ENCODE results near the gene KLHL1.

Gene KLHL1

DNA sequence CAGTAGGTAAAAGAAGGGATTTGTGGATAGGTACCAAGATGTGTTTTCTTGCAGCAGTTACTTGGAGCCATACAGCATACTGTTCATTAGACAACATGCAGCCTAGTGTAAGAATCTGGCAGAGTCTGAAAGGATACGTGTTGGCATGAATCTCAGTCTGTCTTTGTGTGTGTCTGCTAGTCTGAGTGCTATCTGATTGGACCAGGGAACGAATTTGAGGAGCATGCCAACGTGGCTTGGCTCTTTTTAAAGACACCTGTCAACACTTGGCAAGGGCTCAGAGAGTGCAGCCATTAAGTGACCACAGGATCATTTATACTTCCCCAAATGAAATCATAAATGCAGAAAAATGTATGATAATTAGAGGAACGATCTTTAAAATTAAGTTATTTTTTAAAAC, 28.2 kb downstream of the KLHL1 start:
- in situ Hi-C loops (cut with MboI; ENCODE audit: low sequenced_read_pairs): no loop called here
- H3K36me3 ChIP-seq (replicated peaks): no peaks in the 10 kb centered on the region
- H3K4me1 ChIP-seq: no peaks in the 10 kb centered on the region
- no peak overlapping the region for H3K4me3 ChIP-seq
- no peaks in the 10 kb centered on the region for H3K27me3 ChIP-seq (ENCODE audit: low read depth)
- H3K9me3 ChIP-seq: no peaks in the 10 kb centered on the region
- no peak for DNase-seq (ENCODE audit: low spot score in 2 of 2)

DNA sequence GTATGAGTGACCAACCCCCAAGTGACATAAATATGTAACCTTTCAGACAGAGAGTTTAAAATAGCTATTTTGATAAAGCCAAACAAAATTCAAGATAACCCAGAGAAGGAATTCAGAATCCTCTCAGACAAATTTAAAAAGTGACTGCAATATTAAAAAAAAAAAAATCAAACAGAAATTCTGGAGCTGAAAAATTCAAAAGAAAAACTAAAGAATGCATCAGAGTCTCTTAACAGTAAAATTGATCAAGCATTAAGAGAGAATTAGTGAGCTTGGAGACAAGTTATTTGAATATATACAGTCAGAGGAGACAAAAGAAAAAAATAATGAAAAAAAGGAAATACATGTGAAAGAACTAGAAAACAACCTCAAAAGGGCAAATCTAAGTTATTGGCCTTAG, 53.7 kb downstream of the KLHL1 start:
- DNase-seq (ENCODE audit: low spot score in 2 of 2): no peak
- in situ Hi-C loops (cut with MboI; ENCODE audit: low sequenced_read_pairs): no loop called here
- H3K9me3 ChIP-seq: no peaks in the 10 kb centered on the region

GRCh38 chr13:70051531-70051930, 56.7 kb downstream of the KLHL1 start:
- H3K27me3 ChIP-seq (ENCODE audit: low read depth): no peaks in the 10 kb centered on the region

More for the DNA sequence above, 53.7 kb downstream of the KLHL1 start:
- H3K27me3 ChIP-seq (ENCODE audit: low read depth): no peaks in the 10 kb centered on the region
- no peak overlapping the region for H3K4me3 ChIP-seq
- no peaks in the 10 kb centered on the region for H3K36me3 ChIP-seq (replicated peaks)
- no peaks in the 10 kb centered on the region for H3K4me1 ChIP-seq

DNA sequence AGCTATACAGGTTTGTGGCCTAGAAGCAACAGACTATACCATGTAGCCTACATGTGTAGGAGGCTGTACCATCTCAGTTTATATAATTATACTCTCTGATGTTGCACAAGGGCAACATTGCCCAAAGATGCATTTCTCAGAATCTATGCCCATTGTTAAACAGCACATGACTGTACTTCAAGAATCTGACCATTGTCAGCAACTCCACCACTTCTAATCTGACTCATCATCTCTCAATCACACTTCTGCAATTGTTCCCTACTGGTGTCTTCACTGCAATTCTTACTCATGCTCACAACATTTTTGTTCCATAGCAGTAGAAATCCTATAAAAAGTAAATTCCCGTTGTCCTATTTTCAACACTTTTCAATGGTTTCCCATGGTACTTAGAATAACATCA, 64.6 kb downstream of the KLHL1 start:
- DNase-seq (ENCODE audit: low spot score in 2 of 2): no peak
- H3K27me3 ChIP-seq (ENCODE audit: low read depth): no peaks in the 10 kb centered on the region
- in situ Hi-C loops (cut with MboI; ENCODE audit: low sequenced_read_pairs): no loop called here
- no peaks in the 10 kb centered on the region for H3K36me3 ChIP-seq (replicated peaks)
- no peaks in the 10 kb centered on the region for H3K9me3 ChIP-seq
- no peaks in the 10 kb centered on the region for H3K4me1 ChIP-seq
- H3K4me3 ChIP-seq: no peak overlapping the region

More at GRCh38 chr13:70051531-70051930, 56.7 kb downstream of the KLHL1 start:
- no peaks in the 10 kb centered on the region for H3K36me3 ChIP-seq (replicated peaks)
- no peak for DNase-seq (ENCODE audit: low spot score in 2 of 2)
- H3K4me1 ChIP-seq: no peaks in the 10 kb centered on the region
- H3K9me3 ChIP-seq: no peaks in the 10 kb centered on the region
- H3K4me3 ChIP-seq: no peak overlapping the region
- in situ Hi-C loops (cut with MboI; ENCODE audit: low sequenced_read_pairs): no loop called here

DNA sequence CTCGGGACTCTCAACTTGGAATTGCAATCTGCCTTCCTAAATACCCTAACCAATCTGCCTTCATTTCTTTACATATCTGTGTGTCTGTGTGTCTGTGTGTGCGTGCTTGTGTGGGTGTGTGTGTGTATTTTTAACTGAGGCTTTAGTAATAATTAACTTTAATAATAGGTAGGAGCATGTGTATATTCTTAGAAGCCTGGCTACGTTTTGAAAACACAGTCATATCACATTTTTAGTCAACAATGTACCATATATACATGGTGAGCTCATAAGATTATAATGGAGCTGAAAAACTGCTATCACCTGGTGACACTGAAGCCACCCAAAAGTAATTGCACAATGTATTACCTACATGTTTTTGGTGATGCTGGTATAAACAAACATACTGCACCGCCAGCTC, 66.1 kb downstream of the KLHL1 start:
- Histone ChIP-seq H3K27me3 (ENCODE audit: low read depth) (no peaks in the 10 kb centered on the region), H3K4me1 (no peaks in the 10 kb centered on the region), H3K36me3 (replicated peaks) (no peaks in the 10 kb centered on the region), H3K4me3 (no peak overlapping the region), H3K9me3 (no peaks in the 10 kb centered on the region)
- in situ Hi-C loops (cut with MboI; ENCODE audit: low sequenced_read_pairs): no loop called here
- no peak for DNase-seq (ENCODE audit: low spot score in 2 of 2)

- Histone ChIP-seq H3K4me1 (no peaks in the 10 kb centered on the region), H3K4me3 (no peak overlapping the region), H3K9me3 (peaks cover 2% of the 10 kb centered on the region; the same call in 1 of the 2 replicates), H3K27me3 (ENCODE audit: low read depth) (no peaks in the 10 kb centered on the region), H3K36me3 (replicated peaks) (no peaks in the 10 kb centered on the region)
- in situ Hi-C loops (cut with MboI; ENCODE audit: low sequenced_read_pairs): no loop called here
- DNase-seq (ENCODE audit: low spot score in 2 of 2): no peak
These were observed 74.0 kb downstream of the KLHL1 start for GRCh38 chr13:70034286-70034685.

- no peaks in the 10 kb centered on the region for H3K4me1 ChIP-seq
- no peaks in the 10 kb centered on the region for H3K27me3 ChIP-seq (ENCODE audit: low read depth)
- H3K9me3 ChIP-seq: 0 out of 2 replicates have a peak, but pooled peaks cover 2% of the 10 kb centered on the region
- H3K36me3 ChIP-seq (replicated peaks): no peaks in the 10 kb centered on the region
- in situ Hi-C loops (cut with MboI; ENCODE audit: low sequenced_read_pairs): no loop called here
- no peak overlapping the region for H3K4me3 ChIP-seq
- no peak for DNase-seq (ENCODE audit: low spot score in 2 of 2)
These were observed 80.7 kb downstream of the KLHL1 start for GRCh38 chr13:70027551-70027950.

DNA sequence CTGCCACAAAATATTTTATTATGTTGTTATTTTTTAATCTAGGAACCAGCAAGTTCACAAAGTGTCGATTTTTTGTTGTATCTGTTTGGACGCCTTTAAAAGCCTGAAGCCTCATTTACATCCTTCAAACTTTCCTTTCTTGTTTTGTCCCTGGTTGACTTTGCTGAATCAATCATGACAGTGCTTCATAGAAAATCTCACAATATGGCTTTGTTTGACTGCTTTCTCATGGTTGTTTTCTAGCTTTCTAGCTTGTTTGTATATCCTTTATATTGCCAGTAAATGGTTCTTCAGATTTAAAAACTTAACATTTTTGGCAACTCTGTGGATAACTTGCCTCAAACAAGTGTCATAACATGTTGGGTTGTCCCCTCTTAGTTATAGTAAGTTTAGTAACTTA, 84.7 kb downstream of the KLHL1 start:
- no peaks in the 10 kb centered on the region for H3K4me1 ChIP-seq
- DNase-seq (ENCODE audit: low spot score in 2 of 2): no peak
- H3K36me3 ChIP-seq (replicated peaks): no peaks in the 10 kb centered on the region
- no peak overlapping the region for H3K4me3 ChIP-seq
- in situ Hi-C loops (cut with MboI; ENCODE audit: low sequenced_read_pairs): no loop called here
- H3K9me3 ChIP-seq: 0 out of 2 replicates have a peak, but pooled peaks cover 2% of the 10 kb centered on the region
- no peaks in the 10 kb centered on the region for H3K27me3 ChIP-seq (ENCODE audit: low read depth)

DNA sequence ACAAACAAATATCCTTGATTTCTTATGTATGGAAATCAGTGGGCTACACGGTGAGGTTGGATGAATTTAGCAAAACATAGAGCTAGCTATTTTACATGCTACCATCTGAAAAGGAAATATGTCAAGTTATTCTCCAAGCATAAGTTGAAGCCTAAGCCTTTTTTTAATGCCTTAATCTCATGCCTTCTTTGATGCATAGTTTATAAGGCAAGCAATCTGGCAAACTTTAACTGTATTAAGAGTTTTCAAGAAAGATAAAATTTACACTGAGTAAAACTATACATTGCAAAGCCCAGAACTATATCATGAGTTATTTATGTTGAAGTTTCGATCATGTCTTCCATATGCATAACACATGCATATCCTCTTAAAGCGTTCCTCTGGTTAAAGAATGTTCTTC, 85.6 kb downstream of the KLHL1 start:
- Histone ChIP-seq H3K9me3 (0 out of 2 replicates have a peak, but pooled peaks cover 2% of the 10 kb centered on the region), H3K4me3 (no peak overlapping the region), H3K4me1 (no peaks in the 10 kb centered on the region), H3K36me3 (replicated peaks) (no peaks in the 10 kb centered on the region), H3K27me3 (ENCODE audit: low read depth) (no peaks in the 10 kb centered on the region)
- in situ Hi-C loops (cut with MboI; ENCODE audit: low sequenced_read_pairs): no loop called here
- DNase-seq (ENCODE audit: low spot score in 2 of 2): no peak

DNA sequence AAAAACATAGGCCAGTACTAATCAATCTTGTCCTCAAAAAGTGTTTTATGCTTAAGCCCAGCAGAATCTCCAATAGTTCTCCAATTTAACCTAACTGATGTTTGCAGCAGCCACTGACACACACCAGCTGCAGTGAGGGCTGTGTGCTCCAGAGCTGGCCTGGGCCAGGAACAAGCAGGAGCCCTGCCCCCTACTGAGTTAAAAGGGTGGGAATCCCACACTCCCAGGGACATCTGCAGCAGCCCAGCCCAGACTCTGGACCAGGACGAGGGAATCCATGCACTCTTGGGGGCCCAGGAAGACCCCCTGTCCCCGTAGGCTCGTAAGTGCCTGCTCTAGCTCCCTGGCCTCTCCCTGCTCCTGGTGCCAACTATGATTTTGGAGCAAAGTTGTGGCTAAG, 92.1 kb downstream of the KLHL1 start:
- H3K36me3 ChIP-seq (replicated peaks): no peaks in the 10 kb centered on the region
- H3K4me3 ChIP-seq: no peak overlapping the region
- no peaks in the 10 kb centered on the region for H3K27me3 ChIP-seq (ENCODE audit: low read depth)
- H3K4me1 ChIP-seq: no peaks in the 10 kb centered on the region
- no peak for DNase-seq (ENCODE audit: low spot score in 2 of 2)
- in situ Hi-C loops (cut with MboI; ENCODE audit: low sequenced_read_pairs): no loop called here
- H3K9me3 ChIP-seq: no peaks in the 10 kb centered on the region

GRCh38 chr13:70014337-70014736, 93.9 kb downstream of the KLHL1 start:
- Histone ChIP-seq H3K27me3 (ENCODE audit: low read depth) (no peaks in the 10 kb centered on the region), H3K4me3 (no peak overlapping the region), H3K36me3 (replicated peaks) (no peaks in the 10 kb centered on the region), H3K4me1 (no peaks in the 10 kb centered on the region), H3K9me3 (no peaks in the 10 kb centered on the region)
- in situ Hi-C loops (cut with MboI; ENCODE audit: low sequenced_read_pairs): no loop called here
- DNase-seq (ENCODE audit: low spot score in 2 of 2): no peak

- no peaks in the 10 kb centered on the region for H3K36me3 ChIP-seq (replicated peaks)
- no peak overlapping the region for H3K4me3 ChIP-seq
- H3K9me3 ChIP-seq: no peaks in the 10 kb centered on the region
- H3K4me1 ChIP-seq: no peaks in the 10 kb centered on the region
- no peaks in the 10 kb centered on the region for H3K27me3 ChIP-seq (ENCODE audit: low read depth)
- in situ Hi-C loops (cut with MboI; ENCODE audit: low sequenced_read_pairs): no loop called here
- DNase-seq (ENCODE audit: low spot score in 2 of 2): no peak
These were observed 108.4 kb downstream of the KLHL1 start for GRCh38 chr13:69999875-70000274.

GRCh38 chr13:69997061-69997460, 111.2 kb downstream of the KLHL1 start:
- in situ Hi-C loops (cut with MboI; ENCODE audit: low sequenced_read_pairs): no loop called here
- Histone ChIP-seq H3K4me3 (no peak overlapping the region), H3K9me3 (no peaks in the 10 kb centered on the region), H3K27me3 (ENCODE audit: low read depth) (no peaks in the 10 kb centered on the region), H3K36me3 (replicated peaks) (no peaks in the 10 kb centered on the region), H3K4me1 (no peaks in the 10 kb centered on the region)
- no peak for DNase-seq (ENCODE audit: low spot score in 2 of 2)

GRCh38 chr13:69980799-69981198, 127.5 kb downstream of the KLHL1 start:
- no peak overlapping the region for H3K4me3 ChIP-seq
- DNase-seq (ENCODE audit: low spot score in 2 of 2): no peak
- H3K9me3 ChIP-seq: no peaks in the 10 kb centered on the region
- H3K27me3 ChIP-seq (ENCODE audit: low read depth): no peaks in the 10 kb centered on the region
- no peaks in the 10 kb centered on the region for H3K4me1 ChIP-seq
- in situ Hi-C loops (cut with MboI; ENCODE audit: low sequenced_read_pairs): no loop called here
- no peaks in the 10 kb centered on the region for H3K36me3 ChIP-seq (replicated peaks)

DNA sequence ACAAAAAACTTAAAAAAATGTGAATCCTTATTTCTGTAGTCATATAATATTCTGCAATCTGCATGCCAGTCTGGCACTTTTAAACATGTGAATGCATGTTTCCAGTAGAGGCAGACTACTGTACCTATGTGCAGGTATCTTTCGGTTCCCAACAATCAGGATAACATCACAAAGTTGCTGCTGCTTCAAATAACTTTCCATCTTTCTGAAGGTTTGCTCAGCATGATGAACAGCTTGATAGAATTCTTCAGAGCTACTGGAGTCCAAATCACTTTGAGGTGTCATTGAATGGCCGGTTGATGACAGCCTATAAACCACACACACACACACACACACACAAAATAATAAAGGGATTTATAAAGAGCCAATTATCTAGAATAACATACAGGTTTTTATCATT, 132.8 kb downstream of the KLHL1 start:
- H3K4me1 ChIP-seq: no peaks in the 10 kb centered on the region
- no peaks in the 10 kb centered on the region for H3K9me3 ChIP-seq
- H3K36me3 ChIP-seq (replicated peaks): no peaks in the 10 kb centered on the region
- in situ Hi-C loops (cut with MboI; ENCODE audit: low sequenced_read_pairs): no loop called here
- H3K27me3 ChIP-seq (ENCODE audit: low read depth): no peaks in the 10 kb centered on the region
- no peak for DNase-seq (ENCODE audit: low spot score in 2 of 2)
- H3K4me3 ChIP-seq: no peak overlapping the region

All from HAP-1 (cell line).